H9 (cell line): ENCODE measurements around the gene CMTM4. TPM values are rescaled to one million over a fixed set of nuclear protein-coding genes. Genes with fewer than 3 reads are reported as not detected.
A peak's percentile ranks its signal among the peaks of the same experiment; 100 is the strongest.

ENCODE experiments used
- DNase-seq: peaks from one replicate; pipeline ENCODE4 v3.0.0-alpha.2; 2017
- H2AFZ ChIP-seq: one replicate; pipeline ENCODE4 v1.6.1; 2013; ENCODE audit warnings: mild to moderate bottlenecking, low read length, control low read depth, moderate library complexity
- H2AK5ac ChIP-seq: 2 replicates; pipeline ENCODE4 v1.6.1; 2013; ENCODE audit warnings: low read length, control low read depth, mixed read lengths; ENCODE audit not compliant: insufficient read length
- H2BK120ac ChIP-seq: one replicate; pipeline ENCODE4 v1.6.1; 2013; ENCODE audit warnings: low read depth, mild to moderate bottlenecking, low read length, control low read depth, inconsistent platforms; ENCODE audit not compliant: poor library complexity, severe bottlenecking
- H2BK12ac ChIP-seq: 2 replicates; pipeline ENCODE4 v1.6.1; 2013; ENCODE audit warnings: low read length, control low read depth, mixed read lengths, low read depth; ENCODE audit not compliant: insufficient read length
- H2BK15ac ChIP-seq: 2 replicates; pipeline ENCODE4 v1.6.1; 2013; ENCODE audit warnings: low read depth, low read length, control low read depth
- H2BK20ac ChIP-seq: one replicate; pipeline ENCODE4 v1.6.1; 2013; ENCODE audit warnings: low read depth, mild to moderate bottlenecking, low read length, control low read depth, inconsistent platforms; ENCODE audit not compliant: poor library complexity, severe bottlenecking
- H2BK5ac ChIP-seq: 2 replicates; pipeline ENCODE4 v1.6.1; 2013; ENCODE audit warnings: low read length, control low read depth, mixed read lengths; ENCODE audit not compliant: insufficient read length
- H3K14ac ChIP-seq: 2 replicates; pipeline ENCODE4 v1.6.1; 2013; ENCODE audit warnings: low read length, control low read depth; ENCODE audit not compliant: insufficient read depth
- H3K18ac ChIP-seq: 2 replicates; pipeline ENCODE4 v1.6.1; 2013; ENCODE audit warnings: low read depth, mild to moderate bottlenecking, mixed read lengths, low read length, control low read depth; ENCODE audit not compliant: insufficient read length
- H3K23ac ChIP-seq: 2 replicates; pipeline ENCODE4 v1.6.1; 2013; ENCODE audit warnings: low read length, control low read depth, mixed read lengths, low read depth; ENCODE audit not compliant: insufficient read length
- H3K23me2 ChIP-seq: 2 replicates; pipeline ENCODE4 v1.6.1; 2013; ENCODE audit warnings: low read depth, mild to moderate bottlenecking, mixed read lengths, low read length, control low read depth; ENCODE audit not compliant: insufficient read length, poor library complexity, severe bottlenecking
- H3K27ac ChIP-seq: 2 replicates; pipeline ENCODE4 v1.5.1; 2013; ENCODE audit warnings: low read length, control low read depth, mixed read lengths, low read depth; ENCODE audit not compliant: insufficient read length
- H3K27me3 ChIP-seq: 2 replicates; pipeline ENCODE4 v1.6.1; 2013; ENCODE audit warnings: low read length, control low read depth, inconsistent platforms; ENCODE audit not compliant: insufficient read depth
- H3K4ac ChIP-seq: 2 replicates; pipeline ENCODE4 v1.6.1; 2013; ENCODE audit warnings: low read depth, mild to moderate bottlenecking, control low read depth, inconsistent platforms, low read length, moderate library complexity
- H3K4me1 ChIP-seq: 2 replicates; pipeline ENCODE4 v1.6.1; 2013; ENCODE audit warnings: low read length, control low read depth, inconsistent platforms; ENCODE audit not compliant: insufficient read depth
- H3K4me2 ChIP-seq: 2 replicates; pipeline ENCODE4 v1.6.1; 2013; ENCODE audit warnings: low read length, control low read depth, mixed read lengths; ENCODE audit not compliant: insufficient read length, insufficient read depth
- H3K56ac ChIP-seq: 2 replicates; pipeline ENCODE4 v1.6.1; 2013; ENCODE audit warnings: low read depth, mild to moderate bottlenecking, mixed read lengths, low read length, control low read depth; ENCODE audit not compliant: insufficient read length
- H3K79me1 ChIP-seq: 2 replicates; pipeline ENCODE4 v1.6.1; 2013; ENCODE audit warnings: low read depth, mild to moderate bottlenecking, moderate library complexity, low read length, control low read depth, inconsistent platforms; ENCODE audit not compliant: insufficient read depth, poor library complexity, severe bottlenecking
- H3K79me2 ChIP-seq: 2 replicates; pipeline ENCODE4 v1.6.1; 2013; ENCODE audit warnings: low read length, control low read depth, inconsistent platforms; ENCODE audit not compliant: insufficient read depth
- H3K9ac ChIP-seq: 2 replicates; pipeline ENCODE4 v1.6.1; 2013; ENCODE audit warnings: low read length, control low read depth, mixed read lengths; ENCODE audit not compliant: insufficient read length; ENCODE audit errors: extremely low read depth
- H3K9me3 ChIP-seq: one replicate; pipeline ENCODE4 v1.6.1; 2013; ENCODE audit warnings: low read depth, low read length, inconsistent platforms; ENCODE audit not compliant: control insufficient read depth
- H3T11ph ChIP-seq: one replicate; pipeline ENCODE4 v1.6.1; 2013; ENCODE audit warnings: mild to moderate bottlenecking, low read length, control low read depth, inconsistent platforms
- H4K20me1 ChIP-seq: one replicate; pipeline ENCODE4 v1.6.1; 2013; ENCODE audit not compliant: control insufficient read depth, insufficient read length, insufficient read depth
- H4K5ac ChIP-seq: 2 replicates; pipeline ENCODE4 v1.6.1; 2013; ENCODE audit warnings: low read depth, mild to moderate bottlenecking, mixed read lengths, low read length, control low read depth; ENCODE audit not compliant: insufficient read length
- H4K8ac ChIP-seq: replicated peaks from 2 replicates; pipeline ENCODE4 v1.6.1; 2013; ENCODE audit warnings: low read length, control low read depth, mixed read lengths, low read depth; ENCODE audit not compliant: insufficient read length
- H4K91ac ChIP-seq: 2 replicates; pipeline ENCODE4 v1.6.1; 2013; ENCODE audit warnings: low read depth, mild to moderate bottlenecking, moderate library complexity, mixed read lengths, low read length, control low read depth; ENCODE audit not compliant: insufficient read length
- H3K27ac Mint-ChIP-seq, 3 experiments: 2 replicates in 2 of 3; 3 replicates in 1 of 3; pipeline ENCODE4 v1.8.0; 2020 to 2021; ENCODE audit warnings: mixed read lengths in 3 of 3, mild to moderate bottlenecking in 1 of 3, moderate library complexity in 1 of 3
- H3K27me3 Mint-ChIP-seq: 2 replicates; pipeline ENCODE4 v1.8.0; 2021; ENCODE audit warnings: low read depth, mild to moderate bottlenecking, moderate library complexity, mixed read lengths
- H3K36me3 Mint-ChIP-seq, 3 experiments: 2 replicates in 2 of 3; 3 replicates in 1 of 3; pipeline ENCODE4 v1.8.0; 2020 to 2021; ENCODE audit warnings: low read depth in 3 of 3, mixed read lengths in 3 of 3; ENCODE audit not compliant: insufficient read depth in 1 of 3
- H3K4me1 Mint-ChIP-seq, 2 experiments: 2 replicates each; pipeline ENCODE4 v1.8.0; 2020; ENCODE audit warnings: mixed read lengths in 2 of 2
- H3K4me3 Mint-ChIP-seq, 2 experiments: 2 replicates in 1 of 2; 3 replicates in 1 of 2; pipeline ENCODE4 v1.8.0; 2020 to 2021; ENCODE audit warnings: mild to moderate bottlenecking in 2 of 2, mixed read lengths in 2 of 2, moderate library complexity in 1 of 2
- H3K9me3 Mint-ChIP-seq, 2 experiments: 2 replicates in 1 of 2; 3 replicates in 1 of 2; pipeline ENCODE4 v1.8.0; 2020; ENCODE audit warnings: mild to moderate bottlenecking in 2 of 2, mixed read lengths in 2 of 2, moderate library complexity in 1 of 2
- CTCF ChIP-seq: fragments of 200-600 bp; sonication (generic); conservative IDR thresholded peaks from 3 replicates; pipeline ENCODE4 v1.8.0; 2021; ENCODE audit warnings: antibody characterized with exemption, mild to moderate bottlenecking
- WGBS: extraction: QIAGEN DNeasy Blood & Tissue Kit; methylation state at CpG from one replicate; pipeline ENCODE4 v1.1.7; 2013; ENCODE audit warnings: missing lambda C conversion rate, low lambda C conversion rate, mixed read lengths; ENCODE audit not compliant: insufficient read length; ENCODE audit errors: extremely low coverage; 5-methylcytosine and 5-hydroxymethylcytosine counted together
- long read RNA-seq: library from polyadenylated mRNA; unstranded; transcript quantifications from one replicate; pipeline ENCODE4 v2.0.0, GENCODE V29; 2020
- total RNA-seq: library from RNA; stranded (reverse); gene quantifications from 2 replicates; pipeline ENCODE4 v1.2.1, GENCODE V29; 2021

CMTM4 gene
- 39.8 and 40.5 TPM in 2 replicates for total RNA-seq
- long read RNA-seq, full-length matches to known transcripts = 12 of 13 reads
- long read RNA-seq, partial matches to known transcripts = 0 of 13 reads
- long read RNA-seq, other reads (novel, unspliced or antisense) = 1 of 13 reads

DNA sequence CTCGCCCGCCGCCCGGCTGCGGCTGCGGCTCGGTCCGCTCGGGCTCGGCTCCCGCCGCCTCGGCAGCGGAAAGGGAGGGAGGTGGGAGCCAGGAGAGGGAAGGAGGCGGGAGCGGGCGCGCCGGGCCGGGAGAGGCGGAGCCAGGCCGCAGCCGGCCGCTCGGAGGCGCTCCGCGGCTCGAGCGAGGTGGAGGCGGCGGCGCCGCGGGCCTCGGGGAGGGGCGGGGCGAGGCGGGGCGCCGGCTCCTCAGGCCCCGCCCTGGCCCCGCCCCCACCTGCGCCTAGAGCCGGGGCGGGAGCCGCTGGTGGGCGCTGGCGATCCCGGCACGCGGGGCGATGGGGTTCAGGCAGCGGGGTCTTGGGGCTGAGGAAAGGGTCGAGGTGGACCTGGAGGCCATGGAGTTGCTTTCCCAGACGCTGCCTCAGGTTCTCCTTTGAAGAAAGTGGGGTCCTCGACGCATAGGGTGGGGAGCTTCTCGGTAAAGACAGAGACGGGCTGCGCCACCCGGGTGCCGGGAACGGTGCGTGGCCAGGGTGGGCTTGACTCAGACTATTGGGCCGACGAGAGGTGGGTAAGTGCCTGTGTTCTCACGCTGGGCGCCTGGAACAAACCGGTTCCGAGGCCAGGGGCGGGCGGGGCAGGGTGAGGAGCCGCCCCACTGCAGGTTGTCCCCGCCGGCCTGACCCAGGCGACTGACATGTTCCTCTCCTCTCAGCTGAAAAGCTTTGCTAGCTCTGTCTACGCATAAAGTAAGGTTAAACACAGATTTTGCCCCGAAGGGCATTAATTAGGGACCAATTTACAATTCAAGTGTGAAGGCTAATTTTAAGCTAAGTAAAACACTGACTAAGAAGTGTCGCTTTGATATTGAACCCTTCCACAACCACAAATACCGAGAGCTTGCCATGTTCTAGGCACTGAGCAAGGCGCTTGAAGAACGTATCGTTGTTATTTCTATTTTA lies at the start of gene CMTM4:
Gene CMTM4 (minus strand): TSS at position 75 of the 962 bp plus-strand sequence. CDS start 218 bp downstream, outside the sequence.
- peaks cover 2% of the 10 kb centered on the region for H3K4me1 ChIP-seq
- peaks cover 6% of the 10 kb centered on the region for H3K79me1 ChIP-seq
- H4K91ac ChIP-seq = no peak within 1 kb of the TSS
- no peak within 1 kb of the TSS for H4K8ac ChIP-seq
- no peak within 1 kb of the TSS for H3K4ac ChIP-seq
- peaks cover 9% of the 10 kb centered on the region for H3K23me2 ChIP-seq
- H3K14ac ChIP-seq = peak within 1 kb of the TSS; percentile 59
- no peak within 1 kb of the TSS for H2BK15ac ChIP-seq
- no peak within 1 kb of the TSS for H2BK5ac ChIP-seq
- peak within 1 kb of the TSS; percentile 78 to 91 for H3K4me3 Mint-ChIP-seq
- no peaks in the 10 kb centered on the region for H3K9me3 ChIP-seq
- H4K5ac ChIP-seq = no peak within 1 kb of the TSS
- peaks cover 3 to 12% (median 8%) of the 10 kb centered on the region in 3 experiments; a peak in 6 of 7 replicates for H3K36me3 Mint-ChIP-seq
- H2BK20ac ChIP-seq = no peak within 1 kb of the TSS
- H3K27me3 ChIP-seq = no peaks in the 10 kb centered on the region
- peak within 1 kb of the TSS; percentile 18 for H3K18ac ChIP-seq
- no peak within 1 kb of the TSS for H2BK12ac ChIP-seq
- peak; percentile 86 for DNase-seq
- H3K9me3 Mint-ChIP-seq = no peaks in the 10 kb centered on the region; a peak in 1 of 5 replicates
- H4K20me1 ChIP-seq = no peaks in the 10 kb centered on the region
- no peak within 1 kb of the TSS for H3K56ac ChIP-seq
- H3T11ph ChIP-seq = no peak within 1 kb of the TSS
- H2AK5ac ChIP-seq = no peak within 1 kb of the TSS
- peak within 1 kb of the TSS; percentile 65 for H3K4me2 ChIP-seq
- H3K27me3 Mint-ChIP-seq = peaks cover 16% of the 10 kb centered on the region
- H3K27ac Mint-ChIP-seq = peak within 1 kb of the TSS in 2 of 3 experiments; percentile 73 to 94; a peak in 5 of 7 replicates
- peaks cover 1% of the 10 kb centered on the region; the same call in 1 of the 2 replicates for H3K79me2 ChIP-seq
- no CpG with 5 or more reads among the region's 84 CpGs for WGBS
- H3K27ac ChIP-seq = no peak within 1 kb of the TSS
- peak within 1 kb of the TSS; percentile 47 for H3K9ac ChIP-seq
- peak; percentile 34; the same call in 2 of the 3 replicates for TF ChIP-seq CTCF
- H2AFZ ChIP-seq = no peak within 1 kb of the TSS
- no peak within 1 kb of the TSS for H2BK120ac ChIP-seq
- H3K23ac ChIP-seq = no peak within 1 kb of the TSS
- peaks cover 35 to 43% of the 10 kb centered on the region in 2 experiments for H3K4me1 Mint-ChIP-seq
